OCI-LY3 (cell line): ENCODE data around the gene SLC25A48.

Source experiments
- H2AFZ ChIP-seq: fragments of 200-600, 300-600 bp; shearing (Covaris generic); 2 replicates; pipeline ENCODE4 v1.6.0; 2014; ENCODE audit warnings: antibody characterized with exemption, low read depth, low read length
- H3K27ac ChIP-seq: fragments of 200-600, 300-600 bp; sonication (generic); 2 replicates; pipeline ENCODE4 v1.5.1; 2014; ENCODE audit warnings: mild to moderate bottlenecking, low read length, moderate library complexity, mixed read lengths
- H3K27me3 ChIP-seq: fragments of 200-600, 300-600 bp; sonication (generic); 2 replicates; pipeline ENCODE4 v1.6.1; 2014; ENCODE audit warnings: low read depth, low read length, mixed read lengths
- H3K36me3 ChIP-seq: fragments of 200-600, 300-600 bp; sonication (generic); replicated peaks from 2 replicates; pipeline ENCODE3; 2014; ENCODE audit warnings: low read depth, low read length, mixed read lengths
- H3K4me1 ChIP-seq: fragments of 300-600, 200-600 bp; sonication (generic); 2 replicates; pipeline ENCODE4 v1.6.1; 2014; ENCODE audit warnings: low read length, mixed read lengths
- H3K4me2 ChIP-seq: fragments of 200-600, 300-600 bp; sonication (generic); 2 replicates; pipeline ENCODE4 v1.6.1; 2014; ENCODE audit warnings: low read length, mixed read lengths
- H3K4me3 ChIP-seq: fragments of 300-600, 200-600 bp; sonication (generic); 2 replicates; pipeline ENCODE4 v1.5.1; 2014; ENCODE audit warnings: antibody characterized with exemption, mild to moderate bottlenecking, low read length, moderate library complexity
- H3K79me2 ChIP-seq: fragments of 300-600, 200-600 bp; shearing (Covaris generic); 2 replicates; pipeline ENCODE4 v1.6.1; 2014; ENCODE audit warnings: mild to moderate bottlenecking, low read length, mixed read lengths
- H3K9ac ChIP-seq: fragments of 300-600, 200-600 bp; shearing (Covaris generic); 2 replicates; pipeline ENCODE4 v1.6.0; 2014; ENCODE audit warnings: mild to moderate bottlenecking, low read length, moderate library complexity
- H3K9me3 ChIP-seq: fragments of 200-600, 300-600 bp; shearing (Covaris generic); 2 replicates; pipeline ENCODE4 v1.6.1; 2014; ENCODE audit warnings: low read length, mixed read lengths; ENCODE audit not compliant: insufficient read depth
- H4K20me1 ChIP-seq: fragments of 200-600, 300-600 bp; sonication (generic); 2 replicates; pipeline ENCODE4 v1.6.1; 2016; ENCODE audit warnings: low read length, mixed read lengths; ENCODE audit not compliant: insufficient read depth
- EZH2phosphoT487 ChIP-seq: fragments of 200-600 bp; shearing (Covaris generic); IDR thresholded peaks from 2 replicates; pipeline ENCODE4 v1.6.1; 2018; ENCODE audit warnings: antibody characterized with exemption, mixed run types, low read depth
- TF ChIP-seq, protein P1 (sequence below): fragments of 200-600, 300-600 bp; sonication (generic); IDR thresholded peaks from 2 replicates; pipeline ENCODE4 v1.5.1; 2014; ENCODE audit warnings: antibody characterized with exemption, low read length, low read depth

SLC25A48 gene

DNA sequence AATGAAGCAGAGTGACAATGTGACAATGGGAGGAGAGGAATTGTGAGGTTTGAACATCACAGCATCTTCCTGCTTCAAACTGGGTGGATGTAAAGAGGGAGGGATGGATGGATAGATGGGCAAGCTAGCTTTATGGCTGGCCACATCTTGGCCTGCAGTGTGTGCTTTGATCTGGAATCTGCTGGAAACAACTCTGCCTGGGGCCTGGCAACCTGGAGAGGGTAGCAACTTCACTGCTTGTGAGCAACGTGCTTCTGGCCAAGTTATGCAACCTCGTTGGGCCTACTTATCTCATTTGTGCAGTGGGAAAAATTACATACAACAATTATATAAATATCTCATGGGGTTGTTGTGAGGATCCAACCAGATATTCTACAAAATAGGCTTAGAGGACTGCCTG is 55.8 kb downstream of the SLC25A48 start:
- H3K27ac ChIP-seq, result no peak overlapping the region
- H3K36me3 ChIP-seq, result no peaks in the 10 kb centered on the region
- peak overlapping the region; percentile 38 for H3K4me2 ChIP-seq

DNA sequence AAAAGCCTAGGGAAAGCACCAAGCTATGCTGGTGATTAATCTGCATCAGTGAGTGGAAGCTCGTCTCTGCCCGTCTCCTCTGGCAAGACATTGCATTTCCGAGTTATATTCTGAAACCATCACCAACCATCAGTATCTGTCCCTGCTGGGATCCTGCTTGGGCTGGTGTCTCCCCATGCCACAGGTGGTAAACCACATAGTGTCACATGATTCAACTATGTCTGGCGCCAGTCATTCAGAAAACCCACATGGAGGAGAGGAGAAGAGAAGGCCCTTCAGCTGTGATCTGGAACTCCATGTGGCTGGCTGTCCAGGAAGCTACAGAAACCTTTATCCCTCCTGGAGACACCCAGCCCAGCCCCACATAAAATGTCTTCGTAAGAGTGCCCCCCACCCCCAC is 56.4 kb downstream of the SLC25A48 start:
- H2AFZ ChIP-seq, result no peak overlapping the region
- TF ChIP-seq EZH2phosphoT487, result no peak
- TF ChIP-seq, protein P1, sequence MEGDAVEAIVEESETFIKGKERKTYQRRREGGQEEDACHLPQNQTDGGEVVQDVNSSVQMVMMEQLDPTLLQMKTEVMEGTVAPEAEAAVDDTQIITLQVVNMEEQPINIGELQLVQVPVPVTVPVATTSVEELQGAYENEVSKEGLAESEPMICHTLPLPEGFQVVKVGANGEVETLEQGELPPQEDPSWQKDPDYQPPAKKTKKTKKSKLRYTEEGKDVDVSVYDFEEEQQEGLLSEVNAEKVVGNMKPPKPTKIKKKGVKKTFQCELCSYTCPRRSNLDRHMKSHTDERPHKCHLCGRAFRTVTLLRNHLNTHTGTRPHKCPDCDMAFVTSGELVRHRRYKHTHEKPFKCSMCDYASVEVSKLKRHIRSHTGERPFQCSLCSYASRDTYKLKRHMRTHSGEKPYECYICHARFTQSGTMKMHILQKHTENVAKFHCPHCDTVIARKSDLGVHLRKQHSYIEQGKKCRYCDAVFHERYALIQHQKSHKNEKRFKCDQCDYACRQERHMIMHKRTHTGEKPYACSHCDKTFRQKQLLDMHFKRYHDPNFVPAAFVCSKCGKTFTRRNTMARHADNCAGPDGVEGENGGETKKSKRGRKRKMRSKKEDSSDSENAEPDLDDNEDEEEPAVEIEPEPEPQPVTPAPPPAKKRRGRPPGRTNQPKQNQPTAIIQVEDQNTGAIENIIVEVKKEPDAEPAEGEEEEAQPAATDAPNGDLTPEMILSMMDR, result no peak
- no peak overlapping the region for H3K9ac ChIP-seq
- H3K4me1 ChIP-seq, result peaks cover 18% of the 10 kb centered on the region
- no peaks in the 10 kb centered on the region for H3K36me3 ChIP-seq
- H4K20me1 ChIP-seq, result no peaks in the 10 kb centered on the region
- no peaks in the 10 kb centered on the region for H3K9me3 ChIP-seq
- H3K27ac ChIP-seq, result no peak overlapping the region
- peaks cover 44% of the 10 kb centered on the region for H3K27me3 ChIP-seq
- peak overlapping the region; percentile 38 for H3K4me2 ChIP-seq
- no peak overlapping the region for H3K4me3 ChIP-seq
- no peaks in the 10 kb centered on the region for H3K79me2 ChIP-seq

More for the DNA sequence above, 55.8 kb downstream of the SLC25A48 start:
- no peaks in the 10 kb centered on the region for H4K20me1 ChIP-seq
- H3K4me3 ChIP-seq, result no peak overlapping the region
- peaks cover 18% of the 10 kb centered on the region for H3K4me1 ChIP-seq
- H3K27me3 ChIP-seq, result peaks cover 38% of the 10 kb centered on the region
- H3K9ac ChIP-seq, result no peak overlapping the region
- no peaks in the 10 kb centered on the region for H3K9me3 ChIP-seq
- no peak overlapping the region for H2AFZ ChIP-seq
- H3K79me2 ChIP-seq, result no peaks in the 10 kb centered on the region
- TF ChIP-seq, protein P1, result no peak
- no peak for TF ChIP-seq EZH2phosphoT487

DNA sequence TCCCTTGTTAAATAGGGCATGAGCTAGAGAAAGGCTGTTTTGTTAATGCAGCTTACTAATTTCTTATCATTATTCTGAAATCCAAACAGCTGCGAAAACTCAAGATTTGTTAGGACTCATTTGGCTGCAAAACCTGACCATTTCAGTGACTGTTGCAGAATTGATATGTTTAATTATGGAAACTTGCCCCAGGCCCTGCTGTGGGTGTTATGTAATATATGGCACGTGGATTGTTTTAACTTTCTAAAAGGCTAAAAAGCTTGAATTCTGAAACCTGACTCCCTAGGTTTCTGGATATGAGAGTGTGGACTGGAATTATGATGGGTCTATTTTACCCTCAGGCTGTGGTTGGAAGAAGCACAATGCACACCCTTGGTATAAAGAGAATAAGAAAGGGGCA is 56.8 kb downstream of the SLC25A48 start:
- Histone ChIP-seq H3K36me3 (no peaks in the 10 kb centered on the region), H3K27me3 (peaks cover 48% of the 10 kb centered on the region), H3K4me3 (no peak overlapping the region), H3K27ac (no peak overlapping the region), H3K9me3 (no peaks in the 10 kb centered on the region), H3K4me2 (peak overlapping the region; percentile 38; the same call in 1 of the 2 replicates), H3K79me2 (no peaks in the 10 kb centered on the region), H3K4me1 (peaks cover 18% of the 10 kb centered on the region), H2AFZ (no peak overlapping the region), H4K20me1 (no peaks in the 10 kb centered on the region), H3K9ac (no peak overlapping the region)
- TF ChIP-seq, protein P1, result no peak
- TF ChIP-seq EZH2phosphoT487, result no peak

DNA sequence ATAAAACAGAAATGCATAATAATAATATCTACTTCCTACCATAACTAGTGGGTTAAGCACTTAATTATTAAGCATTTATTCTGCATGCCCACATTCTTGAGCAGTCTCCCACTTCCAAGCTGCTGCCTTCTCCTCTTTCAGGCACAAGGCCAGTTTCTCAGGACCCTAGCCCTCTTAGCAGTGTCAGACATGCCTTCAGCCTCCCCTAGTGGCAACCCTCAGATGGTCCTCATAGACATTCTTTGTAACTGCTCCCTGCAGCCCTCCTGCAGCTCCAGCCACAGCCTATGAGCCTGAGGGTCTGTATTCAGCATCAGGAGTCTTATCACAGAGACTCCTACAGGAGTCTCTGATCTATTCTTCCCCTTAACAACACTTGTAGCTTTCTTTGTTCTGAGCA is 57.3 kb downstream of the SLC25A48 start:
- Histone ChIP-seq H2AFZ (no peak overlapping the region), H3K27me3 (peaks cover 49% of the 10 kb centered on the region), H3K4me3 (no peak overlapping the region), H3K4me2 (no peak overlapping the region), H3K27ac (no peak overlapping the region), H3K36me3 (no peaks in the 10 kb centered on the region), H3K9ac (no peak overlapping the region), H4K20me1 (no peaks in the 10 kb centered on the region), H3K4me1 (peaks cover 18% of the 10 kb centered on the region), H3K9me3 (no peaks in the 10 kb centered on the region), H3K79me2 (no peaks in the 10 kb centered on the region)
- no peak for TF ChIP-seq EZH2phosphoT487
- TF ChIP-seq, protein P1, result no peak
